ENCODE results near the gene METTL16.

Gene METTL16

DNA sequence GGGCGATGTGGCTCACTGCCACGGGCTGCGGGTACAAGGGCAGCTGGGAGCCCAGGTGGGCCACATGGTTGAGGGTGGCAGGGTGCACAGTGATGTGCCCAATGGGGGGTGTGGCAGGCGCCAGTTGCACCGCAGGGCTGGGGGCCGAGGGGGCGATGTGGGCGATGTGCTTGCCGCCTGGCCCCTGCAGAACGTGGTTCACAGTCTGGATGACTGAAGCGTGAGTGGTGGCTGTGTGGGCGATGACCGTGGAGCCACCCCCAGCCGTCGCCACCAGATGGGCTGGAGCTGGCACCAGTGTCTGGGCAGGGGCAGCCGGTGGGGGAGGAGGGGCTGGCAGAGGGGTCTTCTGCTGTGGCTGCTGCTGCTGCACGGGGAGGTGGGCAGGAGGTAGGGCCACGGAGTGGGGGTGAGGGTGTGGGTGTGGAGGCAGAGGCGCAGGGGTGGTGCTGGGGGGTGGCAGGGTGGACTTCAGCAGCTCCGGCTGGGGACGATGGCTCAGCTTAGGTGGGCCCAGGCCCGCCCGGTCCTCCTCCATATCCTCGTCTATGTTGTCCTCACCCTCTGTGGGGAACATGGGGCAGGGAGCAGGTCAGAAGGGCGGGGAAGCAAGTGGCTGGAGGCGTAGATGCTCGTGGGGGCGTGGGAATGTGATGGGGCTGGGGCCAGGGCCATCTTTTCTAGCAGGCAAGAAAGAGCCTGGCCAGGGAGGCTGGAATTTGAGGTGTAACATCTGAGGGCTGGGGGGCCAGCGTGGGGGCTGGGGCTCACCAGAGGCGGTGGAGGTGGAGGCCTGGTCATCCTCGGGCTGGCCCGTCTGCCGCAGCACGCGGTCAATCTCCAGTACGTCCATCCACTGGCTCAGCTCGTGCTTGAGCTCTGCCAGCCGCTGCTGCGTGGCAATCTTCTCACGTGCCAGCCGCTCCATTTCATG lies 124.3 kb downstream of the METTL16 start:
- no peak overlapping the region for H3K4me3 ChIP-seq (ENCODE audit: low read length)
- DNase-seq (ENCODE audit: low read depth) = no peak
- TF ChIP-seq, protein P1, sequence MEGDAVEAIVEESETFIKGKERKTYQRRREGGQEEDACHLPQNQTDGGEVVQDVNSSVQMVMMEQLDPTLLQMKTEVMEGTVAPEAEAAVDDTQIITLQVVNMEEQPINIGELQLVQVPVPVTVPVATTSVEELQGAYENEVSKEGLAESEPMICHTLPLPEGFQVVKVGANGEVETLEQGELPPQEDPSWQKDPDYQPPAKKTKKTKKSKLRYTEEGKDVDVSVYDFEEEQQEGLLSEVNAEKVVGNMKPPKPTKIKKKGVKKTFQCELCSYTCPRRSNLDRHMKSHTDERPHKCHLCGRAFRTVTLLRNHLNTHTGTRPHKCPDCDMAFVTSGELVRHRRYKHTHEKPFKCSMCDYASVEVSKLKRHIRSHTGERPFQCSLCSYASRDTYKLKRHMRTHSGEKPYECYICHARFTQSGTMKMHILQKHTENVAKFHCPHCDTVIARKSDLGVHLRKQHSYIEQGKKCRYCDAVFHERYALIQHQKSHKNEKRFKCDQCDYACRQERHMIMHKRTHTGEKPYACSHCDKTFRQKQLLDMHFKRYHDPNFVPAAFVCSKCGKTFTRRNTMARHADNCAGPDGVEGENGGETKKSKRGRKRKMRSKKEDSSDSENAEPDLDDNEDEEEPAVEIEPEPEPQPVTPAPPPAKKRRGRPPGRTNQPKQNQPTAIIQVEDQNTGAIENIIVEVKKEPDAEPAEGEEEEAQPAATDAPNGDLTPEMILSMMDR (conservative IDR thresholded peaks at IDR 0.05; ENCODE audit: low read depth, low read length) = no peak

DNA sequence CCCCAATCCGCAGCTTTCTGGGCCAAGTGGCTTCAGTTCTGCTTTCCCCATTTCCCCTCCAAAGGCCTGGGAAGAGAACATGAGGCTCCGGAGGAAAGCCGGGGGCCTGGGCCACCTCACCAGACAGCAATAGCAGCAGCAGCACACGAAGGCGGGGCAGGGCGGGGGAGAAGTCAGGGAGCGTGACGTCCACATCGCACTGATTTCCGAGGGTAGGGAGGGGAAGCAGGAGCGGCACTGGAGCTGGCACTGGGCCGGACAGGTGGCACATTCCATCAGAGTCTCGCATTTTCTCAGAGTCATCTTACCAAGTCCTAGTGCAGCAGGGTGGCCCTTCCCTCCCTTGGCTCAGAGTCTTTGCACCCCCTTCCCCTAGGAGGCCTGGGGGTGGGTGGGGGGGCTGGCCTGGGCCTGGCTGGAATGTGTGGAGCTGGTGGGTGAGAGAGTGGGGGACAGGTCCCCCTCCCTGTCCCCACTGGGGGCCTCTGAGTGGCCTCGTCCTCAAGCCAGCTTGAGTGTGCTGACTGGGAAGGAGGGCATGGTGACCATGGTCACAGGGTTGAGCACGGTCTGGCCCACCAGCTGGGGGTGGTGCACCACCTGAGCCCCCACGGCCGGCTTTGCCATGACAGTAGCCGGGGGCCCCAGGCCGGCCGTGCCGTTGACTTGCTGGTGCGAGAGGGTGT lies 125.1 kb downstream of the METTL16 start:
- no peak overlapping the region for H3K4me3 ChIP-seq (ENCODE audit: low read length)
- no peak for DNase-seq (ENCODE audit: low read depth)
- TF ChIP-seq, protein P1 (conservative IDR thresholded peaks at IDR 0.05; ENCODE audit: low read depth, low read length) = no peak

DNA sequence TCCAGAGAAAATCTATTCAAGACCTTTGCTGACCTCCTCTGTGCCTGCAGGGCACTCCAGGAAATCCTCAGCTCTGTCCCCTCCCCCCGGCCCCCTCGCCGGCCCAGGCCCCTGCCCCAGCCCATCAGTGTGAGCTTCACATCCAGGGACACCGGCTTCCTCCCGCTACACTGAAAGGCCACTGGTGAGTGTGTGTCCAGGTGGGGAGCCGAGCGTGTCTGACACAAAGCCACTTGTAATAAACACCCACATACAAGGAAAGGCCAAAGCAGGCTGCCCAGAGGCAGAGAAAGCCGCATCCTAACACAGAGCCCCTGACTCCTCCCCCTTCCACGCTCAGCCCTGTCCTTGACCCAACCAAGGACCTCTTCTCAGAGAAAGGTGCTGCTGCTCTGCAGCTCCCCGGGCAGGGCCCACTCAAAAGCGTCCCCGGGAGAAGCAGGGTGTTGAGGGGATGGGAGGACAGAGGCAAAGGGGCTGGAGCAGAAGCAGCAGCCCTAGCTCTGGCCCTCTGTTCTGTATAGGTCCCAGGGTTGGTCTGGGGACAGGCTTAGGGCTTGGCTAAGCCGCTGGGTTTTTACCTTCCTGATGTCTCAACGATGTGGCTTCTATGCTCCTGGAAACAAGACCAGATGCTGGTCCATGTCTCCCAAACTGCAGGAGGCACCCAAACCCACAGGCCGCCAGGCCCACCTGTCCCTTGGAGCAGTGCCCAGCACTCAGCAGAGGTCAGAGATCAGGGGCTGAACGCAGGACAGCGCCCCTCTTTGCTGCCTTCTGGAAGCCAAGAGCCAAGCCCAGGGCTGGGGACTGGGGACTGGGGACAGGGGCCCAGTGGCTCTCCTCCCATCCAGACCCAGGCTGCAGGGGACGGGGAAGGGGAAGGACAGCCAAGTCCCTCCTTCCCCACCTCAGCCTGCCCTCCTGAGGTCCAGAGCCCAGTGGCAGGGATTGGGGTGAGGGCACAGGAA lies 126.2 kb downstream of the METTL16 start:
- H3K4me3 ChIP-seq (ENCODE audit: low read length) = no peak overlapping the region
- DNase-seq (ENCODE audit: low read depth) = no peak
- TF ChIP-seq, protein P1 (conservative IDR thresholded peaks at IDR 0.05; ENCODE audit: low read depth, low read length) = no peak

DNA sequence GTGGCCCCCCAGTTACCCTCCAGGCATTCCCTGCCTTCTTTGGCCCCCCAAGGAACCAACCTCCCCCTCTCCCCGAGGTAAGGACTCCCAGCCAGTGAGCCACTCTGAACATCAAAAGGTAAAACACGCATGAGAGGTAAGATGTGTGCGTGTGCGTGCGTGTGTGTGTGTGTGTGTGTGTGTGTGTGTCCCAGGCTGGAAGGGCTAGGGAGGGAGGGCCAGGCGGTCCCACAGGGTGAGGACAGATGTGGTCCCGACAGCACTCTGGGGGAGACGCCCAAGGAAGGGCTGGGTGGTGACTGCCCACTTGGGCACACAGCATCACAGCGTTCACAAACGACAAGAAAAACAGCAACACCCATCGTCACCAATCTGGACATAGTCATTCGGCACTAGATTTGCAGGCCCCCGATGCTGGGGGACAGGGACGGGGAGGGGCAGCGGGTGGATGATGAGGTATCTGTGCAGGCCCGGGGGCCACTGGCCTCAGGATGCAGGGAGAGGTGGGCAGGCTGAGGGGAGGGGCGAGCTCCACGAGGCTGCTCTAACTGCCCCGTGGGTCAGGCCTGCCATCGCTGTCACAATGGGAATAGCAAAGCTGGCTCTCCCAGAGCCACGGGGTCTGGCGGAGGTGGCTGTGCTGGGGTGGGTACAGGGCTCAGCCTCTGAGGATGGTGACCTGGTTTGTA lies 127.1 kb downstream of the METTL16 start:
- DNase-seq (ENCODE audit: low read depth) = no peak
- TF ChIP-seq, protein P1 (conservative IDR thresholded peaks at IDR 0.05; ENCODE audit: low read depth, low read length) = no peak
- no peak overlapping the region for H3K4me3 ChIP-seq (ENCODE audit: low read length)

DNA sequence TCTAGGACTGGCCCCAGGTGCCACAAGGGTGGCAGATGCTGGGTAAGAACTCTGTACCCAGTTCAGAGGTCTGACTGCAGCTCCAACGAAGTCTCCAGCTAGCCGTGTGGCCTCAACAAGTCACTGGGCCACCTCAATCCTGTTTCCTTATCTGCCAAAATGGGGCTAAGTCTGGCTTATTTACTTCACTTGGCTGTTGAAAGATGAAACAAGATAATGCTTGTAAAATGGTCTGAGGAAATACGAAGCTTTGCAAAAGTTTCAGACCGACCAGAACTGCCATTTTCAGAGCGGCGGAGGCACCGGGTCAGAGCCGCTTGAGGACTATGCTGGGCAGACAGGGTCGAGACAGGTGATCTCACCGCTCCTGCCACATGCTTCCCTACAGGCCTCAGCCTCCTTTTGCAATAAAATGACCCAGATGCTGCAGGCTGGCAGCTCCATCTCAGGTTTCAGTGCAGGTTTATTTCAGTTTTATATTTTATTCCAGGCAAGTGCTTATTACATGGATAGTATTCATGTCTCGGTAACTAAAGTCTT lies 128.0 kb downstream of the METTL16 start:
- TF ChIP-seq, protein P1 (conservative IDR thresholded peaks at IDR 0.05; ENCODE audit: low read depth, low read length) = no peak
- no peak overlapping the region for H3K4me3 ChIP-seq (ENCODE audit: low read length)

More for the DNA sequence above, 128.0 kb downstream of the METTL16 start:
- no peak for DNase-seq (ENCODE audit: low read depth)

Measured in retinal pigment epithelial cell (primary cell).